Astrocyte (in vitro differentiated cells and primary cell): ENCODE measurements around the gene TULP3. TPM values are rescaled to one million over a fixed set of nuclear protein-coding genes. Genes with fewer than 3 reads are reported as not detected.

Experiments
- DNase-seq: peaks from one replicate; pipeline ENCODE4 v3.0.0-alpha.2; 2010; ENCODE audit warnings: low read depth
- FAIRE-seq: peaks from 2 replicates; lab custom pipeline; 2011; peaks lifted over from hg19 to GRCh38; lab: Jason Lieb, UNC
- H2AFZ ChIP-seq: 2 replicates; pipeline ENCODE4 v1.6.0; 2012; ENCODE audit warnings: low read depth, low read length, inconsistent platforms
- H3K27ac ChIP-seq: 2 replicates; pipeline ENCODE4 v1.5.1; 2011; ENCODE audit warnings: low read depth, low read length, inconsistent platforms
- H3K27me3 ChIP-seq: 2 replicates; pipeline ENCODE4 v1.6.0; 2011; ENCODE audit warnings: low read length, inconsistent platforms; ENCODE audit not compliant: insufficient read depth
- H3K36me3 ChIP-seq: 2 replicates; pipeline ENCODE4 v1.5.1; 2011; ENCODE audit warnings: low read length, inconsistent platforms; ENCODE audit not compliant: insufficient read depth
- H3K4me1 ChIP-seq: 2 replicates; pipeline ENCODE4 v1.5.1; 2011; ENCODE audit warnings: low read length, inconsistent platforms; ENCODE audit not compliant: insufficient read depth
- H3K4me2 ChIP-seq: 2 replicates; pipeline ENCODE4 v1.6.0; 2012; ENCODE audit warnings: low read length, inconsistent platforms
- H3K4me3 ChIP-seq: 2 replicates; pipeline ENCODE4 v1.5.1; 2011; ENCODE audit warnings: low read depth, mild to moderate bottlenecking, low read length, inconsistent platforms; ENCODE audit not compliant: insufficient read depth
- H3K79me2 ChIP-seq: 2 replicates; pipeline ENCODE4 v1.6.0; 2012; ENCODE audit warnings: mild to moderate bottlenecking, low read length, inconsistent platforms; ENCODE audit not compliant: insufficient read depth
- H3K9ac ChIP-seq: 2 replicates; pipeline ENCODE4 v1.6.0; 2012; ENCODE audit warnings: mild to moderate bottlenecking, low read length, inconsistent platforms
- H3K9me3 ChIP-seq: 2 replicates; pipeline ENCODE4 v1.5.1; 2012; ENCODE audit warnings: low read depth, mild to moderate bottlenecking, low read length, inconsistent platforms; ENCODE audit not compliant: insufficient read depth
- H4K20me1 ChIP-seq: 2 replicates; pipeline ENCODE4 v1.6.0; 2012; ENCODE audit warnings: low read length, inconsistent platforms; ENCODE audit not compliant: insufficient read depth
- H3K27ac Mint-ChIP-seq: one replicate; pipeline ENCODE4 v1.8.0; 2021; ENCODE audit warnings: mild to moderate bottlenecking, mixed read lengths; ENCODE audit not compliant: unreplicated experiment
- H3K27me3 Mint-ChIP-seq: one replicate; pipeline ENCODE4 v1.8.0; 2021; ENCODE audit warnings: low read depth, mixed read lengths; ENCODE audit not compliant: unreplicated experiment
- H3K36me3 Mint-ChIP-seq: one replicate; pipeline ENCODE4 v1.8.0; 2021; ENCODE audit warnings: low read depth, mixed read lengths; ENCODE audit not compliant: unreplicated experiment
- H3K4me1 Mint-ChIP-seq: one replicate; pipeline ENCODE4 v1.8.0; 2021; ENCODE audit warnings: low read depth, mixed read lengths; ENCODE audit not compliant: unreplicated experiment
- H3K4me3 Mint-ChIP-seq: one replicate; pipeline ENCODE4 v1.8.0; 2021; ENCODE audit warnings: mild to moderate bottlenecking, moderate library complexity, mixed read lengths; ENCODE audit not compliant: unreplicated experiment
- H3K9me3 Mint-ChIP-seq: one replicate; pipeline ENCODE4 v1.8.0; 2021; ENCODE audit warnings: mild to moderate bottlenecking, mixed read lengths; ENCODE audit not compliant: unreplicated experiment
- CTCF ChIP-seq: IDR thresholded peaks from 2 replicates; pipeline ENCODE4 v1.5.1; 2011; ENCODE audit warnings: low read depth, mild to moderate bottlenecking, inconsistent platforms, low read length, moderate library complexity; ENCODE audit not compliant: insufficient read depth
- EZH2 ChIP-seq: IDR thresholded peaks from 2 replicates; pipeline ENCODE4 v1.6.1; 2012; ENCODE audit warnings: mild to moderate bottlenecking, low read length, inconsistent platforms; ENCODE audit not compliant: insufficient read depth
- total RNA-seq: library from RNA; stranded (reverse); gene quantifications from 2 replicates; pipeline ENCODE4 v1.2.1, GENCODE V29; 2021

Gene TULP3
- total RNA-seq, 1 donor from 2014 or later, result 23.6 TPM

- FAIRE-seq, result no peak
- Histone ChIP-seq H3K4me1 (peaks cover 36% of the 10 kb centered on the region), H3K9ac (peak overlapping the region; percentile 88), H4K20me1 (peaks cover 35% of the 10 kb centered on the region), H3K79me2 (peaks cover 57% of the 10 kb centered on the region), H3K27ac (peak overlapping the region; percentile 25), H3K9me3 (no peaks in the 10 kb centered on the region), H3K36me3 (no peaks in the 10 kb centered on the region), H3K27me3 (no peaks in the 10 kb centered on the region), H3K4me2 (peak overlapping the region; percentile 87), H3K4me3 (peak overlapping the region; percentile 68), H2AFZ (no peak overlapping the region)
- Mint-ChIP-seq H3K9me3 (no peaks in the 10 kb centered on the region), H3K36me3 (peaks cover 4% of the 10 kb centered on the region), H3K27ac (no peak overlapping the region), H3K4me1 (peaks cover 16% of the 10 kb centered on the region), H3K4me3 (peak overlapping the region; percentile 84), H3K27me3 (no peaks in the 10 kb centered on the region)
- peak; percentile 15 for DNase-seq
- TF ChIP-seq EZH2 (no peak), CTCF (no peak)
These were observed 70.4 kb downstream of the TULP3 start for GRCh38 chr12:2960996-2961616.

- H3K4me3 Mint-ChIP-seq, result peak overlapping the region; percentile 51
- Histone ChIP-seq H3K27me3 (no peaks in the 10 kb centered on the region), H3K9ac (peak overlapping the region; percentile 88), H3K79me2 (peaks cover 63% of the 10 kb centered on the region), H3K9me3 (no peaks in the 10 kb centered on the region), H3K36me3 (no peaks in the 10 kb centered on the region), H3K4me3 (peak overlapping the region; percentile 68), H4K20me1 (peaks cover 37% of the 10 kb centered on the region), H3K4me2 (peak overlapping the region; percentile 87), H3K4me1 (peaks cover 36% of the 10 kb centered on the region), H3K27ac (no peak overlapping the region), H2AFZ (no peak overlapping the region)
- DNase-seq (no peak), FAIRE-seq (no peak)
- peaks cover 16% of the 10 kb centered on the region for H3K4me1 Mint-ChIP-seq
- H3K36me3 Mint-ChIP-seq, result peaks cover 4% of the 10 kb centered on the region
- no peaks in the 10 kb centered on the region for H3K27me3 Mint-ChIP-seq
- no peaks in the 10 kb centered on the region for H3K9me3 Mint-ChIP-seq
- TF ChIP-seq CTCF, result no peak
- TF ChIP-seq EZH2, result no peak
- H3K27ac Mint-ChIP-seq, result no peak overlapping the region
These were observed 71.0 kb downstream of the TULP3 start for GRCh38 chr12:2961705-2962104.

DNA sequence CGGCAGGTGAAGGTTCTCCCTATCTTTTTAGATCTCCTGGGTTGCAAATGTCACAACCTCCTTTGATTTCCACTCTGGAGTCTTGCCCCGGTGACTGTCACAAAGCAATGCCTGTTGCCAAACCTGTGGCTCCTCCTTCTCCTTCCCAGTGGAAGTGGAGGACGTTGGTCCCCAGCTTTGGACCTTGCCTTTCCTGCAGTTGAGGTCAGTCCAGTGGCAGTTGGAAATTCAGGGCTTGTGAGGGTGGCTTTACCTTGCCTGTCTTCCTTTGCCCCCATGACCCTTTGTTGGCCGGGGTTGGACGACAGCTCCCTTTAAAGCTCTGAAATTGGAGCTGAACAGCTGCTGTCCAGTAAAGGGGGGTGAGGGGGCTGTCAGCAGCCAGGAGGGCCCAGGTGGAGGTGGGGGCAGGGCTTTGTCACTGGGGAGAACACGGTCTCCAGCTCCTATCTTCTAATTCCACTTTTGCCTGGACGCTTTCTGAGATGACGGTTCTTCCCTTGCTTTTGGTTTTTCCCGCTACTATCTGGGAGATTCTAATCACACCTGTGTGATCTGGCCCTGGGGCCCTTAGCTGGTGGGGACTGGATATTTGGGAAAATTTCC lies 72.6 kb downstream of the TULP3 start:
- no peak overlapping the region for H3K4me3 Mint-ChIP-seq
- peaks cover 13% of the 10 kb centered on the region for H3K4me1 Mint-ChIP-seq
- H3K27ac Mint-ChIP-seq, result no peak overlapping the region
- Histone ChIP-seq H3K9ac (peak overlapping the region; percentile 8), H3K4me1 (peaks cover 29% of the 10 kb centered on the region), H4K20me1 (peaks cover 44% of the 10 kb centered on the region), H2AFZ (no peak overlapping the region), H3K27ac (peak overlapping the region; percentile 79), H3K36me3 (no peaks in the 10 kb centered on the region), H3K4me3 (no peak overlapping the region), H3K27me3 (no peaks in the 10 kb centered on the region), H3K79me2 (peaks cover 77% of the 10 kb centered on the region), H3K9me3 (no peaks in the 10 kb centered on the region), H3K4me2 (peak overlapping the region; percentile 88)
- TF ChIP-seq CTCF (no peak), EZH2 (no peak)
- FAIRE-seq (no peak), DNase-seq (no peak)
- no peaks in the 10 kb centered on the region for H3K36me3 Mint-ChIP-seq
- H3K27me3 Mint-ChIP-seq, result no peaks in the 10 kb centered on the region
- no peaks in the 10 kb centered on the region for H3K9me3 Mint-ChIP-seq
